ENCODE results near the gene NINL.
"Not testable (repeated sequence)": the region's sequence is repeated elsewhere in the genome, so short reads cannot be mapped to it uniquely, and the experiment has no call there.

Gene NINL

GRCh38 chr20:25529295-25529951 lies 55.9 kb downstream of the NINL start:
- DNase-seq: no peak

GRCh38 chr20:25527949-25528348 lies 57.4 kb downstream of the NINL start:
- DNase-seq: no peak

- no peak for DNase-seq
Observed at GRCh38 chr20:25526446-25526845, 58.9 kb downstream of the NINL start.

- DNase-seq: no peak
Observed at GRCh38 chr20:25525867-25526266, 59.5 kb downstream of the NINL start.

GRCh38 chr20:25525295-25525694 lies 60.0 kb downstream of the NINL start:
- DNase-seq: no peak

GRCh38 chr20:25521382-25521781 lies 63.9 kb downstream of the NINL start:
- peak; percentile 13 for DNase-seq

- DNase-seq: no peak
Observed at GRCh38 chr20:25517124-25517523, 68.2 kb downstream of the NINL start.

GRCh38 chr20:25514747-25515340 lies 70.5 kb downstream of the NINL start:
- DNase-seq: no peak

GRCh38 chr20:25514195-25514594 lies 71.1 kb downstream of the NINL start:
- DNase-seq: no peak

- DNase-seq: no peak
Observed at GRCh38 chr20:25512709-25513108, 72.6 kb downstream of the NINL start.

GRCh38 chr20:25511183-25511582 lies 74.1 kb downstream of the NINL start:
- no peak for DNase-seq

- no peak for DNase-seq
Observed at GRCh38 chr20:25510721-25511120, 74.6 kb downstream of the NINL start.

GRCh38 chr20:25510202-25510601 lies 75.1 kb downstream of the NINL start:
- DNase-seq: no peak

GRCh38 chr20:25509084-25509483 lies 76.2 kb downstream of the NINL start:
- no peak for DNase-seq

GRCh38 chr20:25508083-25508770 lies 77.1 kb downstream of the NINL start:
- peak; percentile 21 for DNase-seq

- DNase-seq: no peak
Observed at GRCh38 chr20:25507385-25508082, 77.8 kb downstream of the NINL start.

- DNase-seq: no peak
Observed at GRCh38 chr20:25504366-25505135, 80.8 kb downstream of the NINL start.

- no peak for DNase-seq
Observed at GRCh38 chr20:25503936-25504335, 81.4 kb downstream of the NINL start.

GRCh38 chr20:25503051-25503639 lies 82.2 kb downstream of the NINL start:
- not testable (repeated sequence) for DNase-seq

- no peak for DNase-seq
Observed at GRCh38 chr20:25500880-25501351, 84.4 kb downstream of the NINL start.

- DNase-seq: no peak
Observed at GRCh38 chr20:25499855-25500434, 85.4 kb downstream of the NINL start.

- DNase-seq: no peak
Observed at GRCh38 chr20:25499031-25499430, 86.3 kb downstream of the NINL start.

Measured in NCI-H1105 treated with DMSO at 0.1 percent for 48 hours (cell line).